IMR-90 (cell line): ENCODE results near the gene ZNF644. TPM values are rescaled to one million over a fixed set of nuclear protein-coding genes. Genes with fewer than 3 reads are reported as not detected.

Experiments
- ATAC-seq: fragments of 200-7000 bp; cut with Tn5 transposase; 2 replicates; pipeline ENCODE4 v1.9.1; 2020; ENCODE audit warnings: low read depth, mild to moderate bottlenecking, moderate library complexity
- BruUV-seq: library from RNA; stranded (reverse); fragments of 400-500 nt; replicated peaks from 2 replicates; lab custom pipeline; 2021; lab: Mats Ljungman, UMichigan
- CTCF ChIA-PET: fragments of 300-600 bp; formaldehyde crosslinking; extraction: SDS; loops from one replicate; lab custom pipeline; 2021; ENCODE audit warnings: antibody characterized with exemption; lab: Yijun Ruan, JAX
- POLR2A ChIA-PET: fragments of 300-600 bp; sonication (Branson Sonifier 250); formaldehyde crosslinking; loops from one replicate; lab custom pipeline; 2022; ENCODE audit warnings: antibody characterized with exemption; ENCODE audit not compliant: unreplicated experiment; lab: Charles Lee
- DNase-seq: peaks from one replicate; pipeline ENCODE4 v3.0.0; 2013
- H2AFZ ChIP-seq: replicated peaks from 2 replicates; pipeline ENCODE3; 2013; ENCODE audit warnings: low read length, mild to moderate bottlenecking; ENCODE audit not compliant: poor library complexity
- H2AK5ac ChIP-seq: 2 replicates; pipeline ENCODE4 v1.6.1; 2013; ENCODE audit warnings: low read depth, low read length, inconsistent platforms
- H2AK9ac ChIP-seq: replicated peaks from 2 replicates; pipeline ENCODE3; 2013; ENCODE audit warnings: mild to moderate bottlenecking, low read depth, low read length, moderate library complexity; ENCODE audit not compliant: poor library complexity
- H2BK120ac ChIP-seq: 2 replicates; pipeline ENCODE4 v1.6.1; 2013; ENCODE audit warnings: low read depth, low read length, inconsistent platforms
- H2BK15ac ChIP-seq: 3 replicates; pipeline ENCODE4 v1.6.1; 2013; ENCODE audit warnings: low read depth, low read length, inconsistent platforms
- H2BK20ac ChIP-seq: 2 replicates; pipeline ENCODE4 v1.6.1; 2013; ENCODE audit warnings: low read depth, mild to moderate bottlenecking, inconsistent platforms, low read length, moderate library complexity
- H2BK5ac ChIP-seq: 2 replicates; pipeline ENCODE4 v1.6.1; 2013; ENCODE audit warnings: mild to moderate bottlenecking, low read depth, low read length, inconsistent platforms; ENCODE audit not compliant: poor library complexity, severe bottlenecking
- H3K14ac ChIP-seq: replicated peaks from 2 replicates; pipeline ENCODE4 v1.6.1; 2013; ENCODE audit warnings: low read depth, low read length, inconsistent platforms
- H3K18ac ChIP-seq: 2 replicates; pipeline ENCODE4 v1.6.1; 2013; ENCODE audit warnings: low read depth, low read length, control low read depth
- H3K23ac ChIP-seq: 2 replicates; pipeline ENCODE4 v1.6.1; 2013; ENCODE audit warnings: low read depth, low read length, inconsistent platforms
- H3K27ac ChIP-seq: 2 replicates; pipeline ENCODE4 v1.5.1; 2013; ENCODE audit warnings: mild to moderate bottlenecking, control low read depth, low read length; ENCODE audit not compliant: insufficient read depth
- H3K27me3 ChIP-seq: 2 replicates; pipeline ENCODE4 v1.6.1; 2013; ENCODE audit warnings: low read length; ENCODE audit not compliant: control insufficient read depth, insufficient read depth
- H3K36me3 ChIP-seq: 2 replicates; pipeline ENCODE4 v1.6.1; 2013; ENCODE audit warnings: low read length, mixed read lengths; ENCODE audit not compliant: control insufficient read depth, insufficient read depth
- H3K4ac ChIP-seq: 2 replicates; pipeline ENCODE4 v1.6.1; 2013; ENCODE audit warnings: low read depth, low read length, inconsistent platforms
- H3K4me1 ChIP-seq: 2 replicates; pipeline ENCODE4 v1.6.1; 2013; ENCODE audit warnings: low read length, mixed read lengths; ENCODE audit not compliant: control insufficient read depth, insufficient read depth
- H3K4me2 ChIP-seq: 2 replicates; pipeline ENCODE4 v1.6.1; 2013; ENCODE audit warnings: low read depth, mild to moderate bottlenecking, control low read depth, low read length, moderate library complexity
- H3K4me3 ChIP-seq: 2 replicates; pipeline ENCODE4 v1.5.1; 2013; ENCODE audit warnings: low read depth, mild to moderate bottlenecking, control low read depth, low read length, moderate library complexity; ENCODE audit not compliant: insufficient read depth
- H3K56ac ChIP-seq: 2 replicates; pipeline ENCODE4 v1.6.1; 2013; ENCODE audit warnings: low read length, inconsistent platforms; ENCODE audit not compliant: insufficient read depth; ENCODE audit errors: extremely low read depth
- H3K79me1 ChIP-seq, 2 experiments: 2 replicates each; pipeline ENCODE4 v1.6.1; 2013; ENCODE audit warnings: low read length in 2 of 2, inconsistent platforms in 1 of 2, low read depth in 1 of 2
- H3K9ac ChIP-seq: 2 replicates; pipeline ENCODE4 v1.6.1; 2013; ENCODE audit warnings: low read depth, low read length, control low read depth
- H3K9me1 ChIP-seq: 2 replicates; pipeline ENCODE4 v1.6.1; 2013; ENCODE audit warnings: low read length, inconsistent platforms; ENCODE audit not compliant: insufficient read depth
- H3K9me3 ChIP-seq: 2 replicates; pipeline ENCODE4 v1.6.1; 2013; ENCODE audit warnings: low read length; ENCODE audit not compliant: control insufficient read depth, insufficient read depth
- H4K20me1 ChIP-seq: 2 replicates; pipeline ENCODE4 v1.6.1; 2013; ENCODE audit warnings: low read length, inconsistent platforms; ENCODE audit not compliant: insufficient read depth
- H4K5ac ChIP-seq: 2 replicates; pipeline ENCODE4 v1.6.1; 2013; ENCODE audit warnings: mild to moderate bottlenecking, low read depth, low read length, control low read depth
- H4K8ac ChIP-seq, 2 experiments: 2 replicates each; pipeline ENCODE4 v1.6.1; 2013; ENCODE audit warnings: low read depth in 2 of 2, low read length in 2 of 2, control low read depth in 1 of 2, inconsistent platforms in 1 of 2
- H4K91ac ChIP-seq: 2 replicates; pipeline ENCODE4 v1.6.1; 2013; ENCODE audit warnings: low read depth, low read length, inconsistent platforms; ENCODE audit not compliant: insufficient read depth
- BHLHE40 ChIP-seq: fragments of 150-350 bp; IDR thresholded peaks from 2 replicates; pipeline ENCODE4 v1.6.1; 2016; ENCODE audit warnings: mild to moderate bottlenecking, low read depth, low read length
- MXI1 ChIP-seq: IDR thresholded peaks from 2 replicates; pipeline ENCODE4 v1.6.1; 2012; ENCODE audit warnings: low read depth, mild to moderate bottlenecking, low read length, moderate library complexity, borderline replicate concordance
- NFE2L2 ChIP-seq: fragments of 150-350 bp; IDR thresholded peaks from 2 replicates; pipeline ENCODE4 v1.6.1; 2016; ENCODE audit warnings: low read depth, mild to moderate bottlenecking, low read length
- RAD21 ChIP-seq: IDR thresholded peaks from 2 replicates; pipeline ENCODE4 v1.6.1; 2012; ENCODE audit warnings: low read length, improper control_type of control experiment
- WGBS, 2 experiments: methylation state at CpG; one replicate each; pipeline versions ENCODE4 v1.1.5 to v1.1.7; 2013; ENCODE audit warnings: missing lambda C conversion rate in 2 of 2; ENCODE audit not compliant: insufficient read length in 1 of 2; ENCODE audit errors: extremely low coverage in 2 of 2; 5-methylcytosine and 5-hydroxymethylcytosine counted together
- dilution Hi-C: fragments of 300-500 bp; cut with HindIII; formaldehyde crosslinking; loops from one replicate; pipeline ENCODE4 v1.14.3; 2018; ENCODE audit warnings: low sequenced_read_pairs; ENCODE audit not compliant: unreplicated experiment
- in situ Hi-C: fragments of 300-500 bp; cut with MboI; formaldehyde crosslinking; loops from 3 replicates; pipeline ENCODE4 v1.14.3; 2019; ENCODE audit warnings: low sequenced_read_pairs, inconsistent platforms, mixed read lengths
- intact Hi-C: fragments of 100-400 bp; cut with micrococcal nuclease; formaldehyde crosslinking; loops from 2 replicates; pipeline ENCODE4 v1.10.0; 2022
- polyA plus RNA-seq, 3 experiments: library from polyadenylated mRNA; depleted of rRNA; stranded (reverse); fragments of >200 nt; gene quantifications; 2 replicates each; pipeline ENCODE4 v1.2.3, GENCODE V29; 2012; ENCODE audit warnings: low replicate concordance in 1 of 3
- total RNA-seq: library from RNA; depleted of rRNA; stranded (reverse); fragments of >200 nt; gene quantifications from 2 replicates; pipeline ENCODE4 v1.2.3, GENCODE V29; 2012
- TF ChIP-seq, protein P1 (sequence below): conservative IDR thresholded peaks from 2 replicates; pipeline ENCODE4 v1.5.1; 2012; ENCODE audit warnings: mild to moderate bottlenecking, low read depth, low read length, improper control_type of control experiment

ZNF644 gene
- total and polyA plus RNA-seq, 2 of the 4 experiments (the other 2 are of a cell fraction), result 9.0 to 45.3 TPM

DNA sequence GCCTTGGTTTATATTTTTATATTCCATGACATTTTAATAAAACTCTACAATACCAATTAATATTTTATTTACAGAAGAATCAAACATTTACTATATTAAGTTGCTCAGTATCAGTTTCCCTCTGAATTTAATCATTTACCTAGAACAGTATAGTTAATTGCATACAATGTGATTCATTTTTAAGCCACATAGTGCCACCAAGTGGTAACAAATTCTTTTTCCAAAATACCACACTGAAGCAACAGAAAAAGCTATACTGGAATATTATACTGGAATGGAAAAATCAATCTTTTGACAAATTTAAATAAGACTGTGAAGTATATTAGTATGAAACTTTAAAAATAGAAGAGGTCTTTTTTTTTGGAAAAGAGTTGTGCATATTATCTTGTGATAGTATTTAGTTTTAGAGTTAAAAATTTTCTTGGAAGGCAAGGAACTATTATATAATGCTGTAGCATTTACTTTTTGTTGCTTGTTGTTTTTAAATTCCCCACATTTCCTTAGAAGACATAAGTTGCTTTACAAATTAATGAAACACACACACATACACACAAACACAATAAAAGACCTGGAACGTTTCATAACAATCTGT lies 57.3 kb downstream of the ZNF644 start:
- no peak overlapping the region for H4K5ac ChIP-seq
- no peak overlapping the region for H2BK20ac ChIP-seq
- H3K9me1 ChIP-seq, result peaks cover 3% of the 10 kb centered on the region; the same call in 1 of the 2 replicates
- H2AK9ac ChIP-seq, result no peak overlapping the region
- H2BK120ac ChIP-seq, result no peak overlapping the region
- H3K27ac ChIP-seq, result no peak overlapping the region
- no peak overlapping the region for H4K8ac ChIP-seq
- H3K9me3 ChIP-seq, result no peaks in the 10 kb centered on the region
- H3K4me3 ChIP-seq, result no peak overlapping the region
- H2AFZ ChIP-seq, result no peak overlapping the region
- H4K20me1 ChIP-seq, result peaks cover 35% of the 10 kb centered on the region
- no peak overlapping the region for H2BK5ac ChIP-seq
- CTCF ChIA-PET, result interaction anchor here (0.6 to 1.3 kb wide), 3 partner anchors 10 to 30 kb away, joined by 3 to 4 read pairs (median 4); no protein-coding TSS in a partner anchor
- no peak overlapping the region for H3K4me2 ChIP-seq
- no peaks in the 10 kb centered on the region for H3K4me1 ChIP-seq
- no peak overlapping the region for H3K4ac ChIP-seq
- dilution Hi-C loops (no loop called here), in situ Hi-C loops (loop anchor here (10.0 to 25.0 kb wide), 2 partner anchors 240 to 377 kb away; no protein-coding TSS in a partner anchor), intact Hi-C loops (loop anchor here (1.0 to 10.0 kb wide), 4 partner anchors 112 to 386 kb away; no protein-coding TSS in a partner anchor)
- ATAC-seq (peak; percentile 75), DNase-seq (peak; percentile 21)
- H4K91ac ChIP-seq, result no peak overlapping the region
- no TSS peak for BruUV-seq
- H3K56ac ChIP-seq, result no peak overlapping the region
- POLR2A ChIA-PET, result interaction anchor here (0.6 kb wide), 1 partner anchor 10 kb away, joined by 4 read pairs; no protein-coding TSS in a partner anchor
- H2AK5ac ChIP-seq, result no peak overlapping the region
- no peak overlapping the region for H3K18ac ChIP-seq
- H3K14ac ChIP-seq, result no peak overlapping the region
- H3K36me3 ChIP-seq, result no peaks in the 10 kb centered on the region
- no peak overlapping the region for H2BK15ac ChIP-seq
- TF ChIP-seq NFE2L2 (no peak), BHLHE40 (no peak), MXI1 (no peak), RAD21 (peak; percentile 52)
- TF ChIP-seq, protein P1, sequence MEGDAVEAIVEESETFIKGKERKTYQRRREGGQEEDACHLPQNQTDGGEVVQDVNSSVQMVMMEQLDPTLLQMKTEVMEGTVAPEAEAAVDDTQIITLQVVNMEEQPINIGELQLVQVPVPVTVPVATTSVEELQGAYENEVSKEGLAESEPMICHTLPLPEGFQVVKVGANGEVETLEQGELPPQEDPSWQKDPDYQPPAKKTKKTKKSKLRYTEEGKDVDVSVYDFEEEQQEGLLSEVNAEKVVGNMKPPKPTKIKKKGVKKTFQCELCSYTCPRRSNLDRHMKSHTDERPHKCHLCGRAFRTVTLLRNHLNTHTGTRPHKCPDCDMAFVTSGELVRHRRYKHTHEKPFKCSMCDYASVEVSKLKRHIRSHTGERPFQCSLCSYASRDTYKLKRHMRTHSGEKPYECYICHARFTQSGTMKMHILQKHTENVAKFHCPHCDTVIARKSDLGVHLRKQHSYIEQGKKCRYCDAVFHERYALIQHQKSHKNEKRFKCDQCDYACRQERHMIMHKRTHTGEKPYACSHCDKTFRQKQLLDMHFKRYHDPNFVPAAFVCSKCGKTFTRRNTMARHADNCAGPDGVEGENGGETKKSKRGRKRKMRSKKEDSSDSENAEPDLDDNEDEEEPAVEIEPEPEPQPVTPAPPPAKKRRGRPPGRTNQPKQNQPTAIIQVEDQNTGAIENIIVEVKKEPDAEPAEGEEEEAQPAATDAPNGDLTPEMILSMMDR, result peak; percentile 54
- peaks cover 26 to 43% of the 10 kb centered on the region in 2 experiments for H3K79me1 ChIP-seq
- no peaks in the 10 kb centered on the region for H3K27me3 ChIP-seq
- H3K9ac ChIP-seq, result no peak overlapping the region
- WGBS, 2 experiments, result no CpG with 5 or more reads among the region's 1 CpG
- H3K23ac ChIP-seq, result no peak overlapping the region
